Fibroblast of the conjunctiva (primary cell): ENCODE measurements around the gene ITGA11.

Experiments
- DNase-seq: peaks from one replicate; pipeline ENCODE4 v3.0.0-alpha.2; 2010; ENCODE audit warnings: low read depth

Gene ITGA11

DNA sequence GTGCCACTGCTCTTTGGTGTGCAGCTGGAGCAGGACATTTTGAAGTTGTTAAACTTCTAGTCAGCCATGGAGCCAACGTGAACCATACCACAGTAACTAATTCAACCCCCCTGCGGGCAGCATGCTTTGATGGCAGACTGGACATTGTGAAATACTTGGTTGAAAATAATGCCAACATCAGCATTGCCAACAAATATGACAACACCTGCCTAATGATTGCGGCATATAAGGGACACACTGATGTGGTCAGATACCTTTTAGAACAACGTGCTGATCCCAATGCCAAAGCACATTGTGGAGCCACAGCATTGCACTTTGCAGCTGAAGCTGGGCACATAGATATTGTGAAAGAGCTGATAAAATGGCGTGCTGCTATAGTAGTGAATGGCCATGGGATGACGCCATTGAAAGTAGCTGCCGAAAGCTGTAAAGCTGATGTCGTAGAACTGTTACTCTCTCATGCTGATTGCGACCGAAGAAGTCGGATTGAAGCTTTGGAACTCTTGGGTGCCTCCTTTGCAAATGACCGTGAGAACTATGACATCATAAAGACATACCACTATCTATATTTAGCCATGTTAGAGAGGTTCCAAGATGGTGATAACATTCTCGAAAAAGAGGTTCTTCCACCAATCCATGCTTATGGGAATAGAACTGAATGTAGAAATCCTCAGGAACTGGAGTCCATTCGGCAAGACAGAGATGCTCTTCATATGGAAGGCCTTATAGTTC is 142.2 kb downstream of the ITGA11 start:
- no peak for DNase-seq

DNA sequence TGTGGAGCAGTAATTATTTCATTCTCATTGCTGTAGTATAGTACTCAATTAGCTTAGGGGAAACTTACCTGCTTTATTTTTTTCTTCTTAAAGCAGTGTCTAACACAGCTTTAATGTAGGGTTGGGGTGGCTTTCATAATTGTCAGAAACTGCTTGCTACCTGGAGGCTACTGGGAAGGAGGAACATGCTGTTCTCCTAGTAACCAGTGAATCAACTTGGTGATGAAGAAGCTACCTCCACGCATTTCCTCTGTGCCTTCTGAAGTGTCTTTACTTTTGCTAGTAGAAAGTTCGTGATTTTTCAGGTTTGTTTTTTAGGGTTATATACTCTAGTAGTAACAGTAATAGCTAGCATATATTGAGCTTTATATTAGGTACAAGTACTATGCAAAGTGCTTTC is 142.9 kb downstream of the ITGA11 start:
- no peak for DNase-seq

DNA sequence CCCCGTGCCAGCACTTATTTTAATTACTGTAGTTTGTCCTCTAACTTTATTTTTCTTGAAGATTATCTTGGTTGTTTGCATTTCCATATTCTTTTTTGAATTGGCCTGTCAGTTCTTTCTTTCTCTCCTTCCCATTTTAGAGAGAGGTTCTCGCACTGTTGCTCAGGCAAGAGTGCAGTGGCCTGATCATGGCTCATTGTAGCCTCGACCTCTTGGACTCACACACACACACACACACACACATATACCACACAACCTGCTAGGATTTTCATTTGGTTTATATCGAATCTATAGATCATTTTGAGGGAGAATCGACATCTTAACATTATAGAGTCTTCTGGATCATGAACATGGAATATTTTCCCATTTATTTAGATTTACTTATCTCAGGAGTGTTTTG is 145.7 kb downstream of the ITGA11 start:
- DNase-seq, result no peak

DNA sequence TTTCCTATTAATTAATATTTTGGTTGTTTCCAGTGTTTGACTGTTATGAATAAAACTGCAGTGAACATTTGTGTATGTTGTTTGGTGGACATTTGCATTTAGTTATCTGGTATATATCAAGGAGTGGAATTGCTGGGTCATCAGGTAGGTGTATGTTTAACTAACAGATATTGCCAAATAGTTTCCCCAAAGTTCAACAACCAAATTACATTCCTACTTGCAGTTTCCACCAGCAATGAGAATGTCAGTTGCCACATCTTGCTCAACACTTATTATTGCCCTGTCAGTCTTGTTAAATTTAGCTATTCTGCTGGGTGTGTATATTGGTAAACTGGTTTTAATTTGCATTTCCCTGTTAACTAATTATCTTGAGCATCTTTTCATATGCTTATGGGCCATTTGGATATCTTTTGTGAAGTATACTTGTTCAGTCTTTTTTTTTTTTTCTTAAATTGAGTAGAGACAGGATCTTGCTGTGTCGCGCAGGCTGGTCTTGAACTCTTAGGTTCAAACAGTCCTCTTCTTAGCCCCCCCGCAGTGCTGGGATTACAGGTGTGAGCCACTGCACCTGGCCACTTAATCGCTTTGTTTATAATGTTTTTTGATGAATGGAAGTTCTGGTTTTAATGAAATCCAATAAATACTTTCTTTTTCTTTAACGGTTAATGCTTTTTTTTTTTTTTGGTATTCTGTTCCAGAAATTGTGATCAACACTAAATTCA is 146.5 kb downstream of the ITGA11 start:
- DNase-seq, result no peak

DNA sequence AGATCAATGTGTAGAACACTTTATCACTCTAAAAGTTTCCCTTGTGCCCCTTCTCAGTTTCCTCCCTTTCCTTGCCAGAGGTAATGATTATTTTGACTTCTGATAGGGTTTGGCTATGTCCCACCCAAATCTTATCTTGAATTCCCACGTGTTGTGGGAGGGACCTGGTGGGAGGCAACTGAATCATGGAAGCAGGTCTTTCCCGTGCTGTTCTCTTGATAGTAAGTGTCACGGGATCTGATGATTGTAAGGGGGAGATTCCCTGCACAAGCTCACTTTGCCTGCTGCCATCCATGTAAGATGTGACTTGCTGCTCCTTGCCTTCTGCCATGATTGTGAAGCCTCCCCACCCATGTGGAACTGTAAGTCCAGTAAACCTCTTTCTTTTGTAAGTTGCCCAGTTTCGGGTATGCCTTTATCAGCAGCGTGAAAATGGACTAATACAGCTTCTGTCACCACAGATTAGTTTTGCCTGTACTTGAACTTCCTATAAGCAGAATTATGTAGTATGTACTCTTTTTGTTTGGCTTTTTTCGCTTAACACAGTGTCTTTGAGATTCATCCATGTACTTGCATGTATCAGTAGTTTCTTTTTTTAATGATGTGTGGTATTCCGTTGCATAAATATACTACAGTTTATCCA is 147.2 kb downstream of the ITGA11 start:
- DNase-seq, result no peak

DNA sequence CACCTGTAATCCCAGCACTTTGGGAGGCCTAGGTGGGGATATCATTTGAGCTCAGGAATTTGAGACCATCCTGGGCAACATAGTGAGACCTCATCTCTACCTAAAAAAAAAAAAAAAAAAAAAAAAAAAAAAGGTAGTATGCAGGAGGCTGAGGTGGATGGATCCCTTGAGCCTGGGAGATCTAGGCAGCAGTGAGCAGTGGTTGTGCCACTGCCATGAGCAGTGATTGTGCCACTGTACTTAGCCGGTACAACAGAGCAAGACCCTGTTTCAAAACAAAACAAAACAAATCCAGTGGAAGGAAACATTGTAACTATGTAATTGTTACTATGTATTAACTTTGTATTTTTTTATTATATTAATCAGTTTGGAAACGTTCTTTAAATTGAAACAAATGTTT is 148.6 kb downstream of the ITGA11 start:
- DNase-seq, result no peak

DNA sequence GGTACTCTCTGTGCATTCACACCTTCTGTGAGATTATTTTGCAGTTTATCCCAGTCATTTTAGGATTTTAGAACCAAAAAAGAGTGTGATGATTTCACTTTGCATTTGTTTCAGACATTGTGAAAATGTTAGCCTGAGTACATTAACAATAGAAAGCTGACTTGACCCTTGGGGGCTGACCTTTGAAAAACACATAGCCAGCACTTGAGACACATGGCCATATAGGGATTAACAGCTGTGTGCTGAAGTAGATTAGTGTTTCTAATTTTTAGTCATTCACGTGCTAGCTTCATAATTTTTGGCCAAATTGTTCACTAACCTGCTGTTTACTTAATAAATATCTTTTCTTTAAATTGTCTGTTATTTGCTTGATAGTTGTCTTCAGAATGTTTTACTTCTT is 151.0 kb downstream of the ITGA11 start:
- DNase-seq, result no peak

DNA sequence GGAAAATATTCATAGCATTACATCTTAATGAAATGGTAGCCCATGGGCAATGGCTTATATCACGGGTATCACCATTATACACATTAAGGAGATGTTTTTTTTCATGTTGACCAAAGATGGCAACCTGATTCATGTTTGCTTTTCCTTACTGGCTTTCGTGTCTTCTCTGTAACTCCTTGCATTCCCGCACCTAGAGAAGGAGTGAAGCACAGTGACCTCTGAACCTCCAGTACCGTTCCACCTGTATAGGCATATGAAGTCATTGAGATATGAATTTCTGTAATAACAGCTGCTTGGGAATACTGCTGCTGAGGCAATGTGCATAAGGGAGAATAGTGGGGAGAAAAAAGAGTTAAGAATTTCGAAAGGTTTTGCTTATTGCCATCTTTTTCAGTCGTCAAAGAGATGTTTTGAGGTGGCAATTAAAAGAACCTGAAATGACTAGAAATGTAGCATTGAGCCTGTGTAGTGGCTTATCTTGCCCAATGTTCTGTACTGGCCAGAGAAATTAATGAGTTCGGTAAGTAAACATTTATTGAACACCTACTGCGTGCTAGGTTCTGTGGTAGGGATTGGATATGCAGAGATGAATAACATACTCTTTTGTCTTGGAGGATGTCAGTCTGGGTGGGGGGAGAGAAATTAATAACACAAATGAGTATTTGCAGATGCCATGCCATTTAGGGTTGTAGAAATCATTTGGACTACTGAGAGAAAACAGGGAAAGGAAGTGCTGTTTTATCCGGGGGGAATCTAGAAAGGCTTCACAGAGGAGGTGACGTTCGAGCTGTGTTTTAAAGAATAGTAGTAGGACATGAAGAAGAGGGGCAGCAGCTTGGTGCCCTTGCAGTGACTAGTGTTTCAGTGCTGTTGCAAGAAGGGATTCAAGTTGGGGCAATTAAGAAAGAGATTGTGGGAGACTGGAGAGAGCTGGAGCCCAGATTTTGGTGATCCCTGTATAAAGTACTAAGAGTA is 151.9 kb downstream of the ITGA11 start:
- no peak for DNase-seq

DNA sequence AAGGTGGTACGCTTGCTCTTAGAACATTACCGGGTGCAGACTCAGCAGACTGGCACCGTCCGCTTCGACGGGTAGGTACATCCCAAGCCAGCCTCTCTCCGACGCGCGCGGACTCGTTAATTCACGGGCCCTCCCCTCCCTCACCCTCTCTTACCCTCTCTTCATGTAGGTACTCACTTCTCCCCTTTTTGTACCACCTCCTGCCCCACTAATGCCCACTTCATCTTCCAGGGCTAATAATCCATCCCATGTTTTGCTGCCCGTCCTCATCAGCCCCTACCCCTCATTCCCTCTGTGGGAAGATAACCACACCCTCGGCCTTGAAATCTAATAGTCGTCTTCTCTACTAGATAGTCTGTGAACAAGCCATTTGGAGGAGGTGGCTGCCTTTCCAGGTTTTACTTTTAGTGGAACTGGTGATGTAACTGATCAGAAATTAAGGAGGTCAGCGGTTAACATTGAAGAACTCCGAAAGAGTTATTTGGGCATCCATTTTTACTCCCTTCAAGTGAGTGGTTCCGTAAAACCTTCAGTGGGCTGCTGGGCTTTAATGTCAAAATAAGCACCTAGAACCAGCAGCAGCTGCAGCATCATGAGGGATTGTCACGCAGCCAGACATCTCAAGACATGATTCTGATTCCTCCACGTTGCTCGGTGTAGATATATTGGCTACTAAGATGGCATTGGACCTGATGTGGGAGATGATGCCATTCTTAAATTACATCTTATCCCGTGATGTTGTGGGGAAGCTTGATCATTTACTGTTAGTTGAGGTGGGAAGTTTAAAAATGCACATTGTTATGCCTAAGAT is 153.2 kb downstream of the ITGA11 start:
- no peak for DNase-seq

DNA sequence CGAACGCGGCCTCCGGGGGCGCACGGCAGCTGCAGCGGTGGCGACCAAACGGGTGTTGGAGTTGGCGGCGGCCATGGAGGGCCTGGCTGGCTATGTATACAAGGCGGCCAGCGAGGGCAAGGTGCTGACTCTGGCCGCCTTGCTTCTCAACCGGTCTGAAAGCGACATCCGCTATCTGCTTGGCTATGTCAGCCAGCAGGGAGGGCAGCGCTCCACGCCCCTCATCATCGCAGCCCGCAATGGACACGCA is 153.7 kb downstream of the ITGA11 start:
- DNase-seq, result no peak

DNA sequence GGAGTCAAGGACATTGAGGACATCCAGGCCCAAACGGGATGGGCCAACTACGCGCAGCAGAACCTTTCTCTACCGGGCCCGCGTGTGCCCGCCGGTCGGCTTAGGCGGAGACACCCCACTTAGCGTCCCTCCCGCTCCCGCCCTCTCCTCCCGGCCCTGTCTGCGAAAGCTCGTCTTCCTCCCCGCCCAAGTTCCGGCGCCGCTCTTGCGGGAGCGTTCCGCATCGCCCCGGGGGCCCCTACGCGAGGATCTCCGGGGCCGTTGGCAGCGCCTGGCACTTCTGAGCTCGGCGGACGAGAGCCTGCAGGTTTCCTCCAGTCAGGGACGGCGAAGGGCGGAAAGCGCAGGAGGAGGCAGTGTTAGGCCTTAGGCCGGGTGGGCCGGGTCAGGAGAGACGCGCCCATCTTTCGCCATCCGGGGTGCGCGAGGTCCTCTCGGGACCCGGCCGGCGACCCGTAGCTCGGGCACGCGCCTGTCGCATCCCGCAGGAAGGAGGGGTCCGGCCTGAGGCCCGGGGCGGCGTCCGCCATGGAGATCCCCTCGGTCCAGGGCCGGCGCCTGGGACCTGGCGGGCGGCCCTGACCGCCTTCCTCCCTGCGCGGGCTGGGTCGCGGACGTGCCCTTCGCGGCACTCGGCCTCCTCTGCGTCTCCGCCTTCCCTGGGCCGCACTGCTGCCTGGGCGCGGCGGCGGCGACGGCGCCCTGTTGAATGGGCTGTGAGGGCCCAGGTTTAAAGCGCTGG is 154.2 kb downstream of the ITGA11 start, which contains the start of gene FEM1B:
TSS of gene FEM1B (plus strand) at position 143 of the 742 bp plus-strand sequence. CDS start 673 bp downstream, outside the sequence.
- peak; percentile 87 for DNase-seq

DNA sequence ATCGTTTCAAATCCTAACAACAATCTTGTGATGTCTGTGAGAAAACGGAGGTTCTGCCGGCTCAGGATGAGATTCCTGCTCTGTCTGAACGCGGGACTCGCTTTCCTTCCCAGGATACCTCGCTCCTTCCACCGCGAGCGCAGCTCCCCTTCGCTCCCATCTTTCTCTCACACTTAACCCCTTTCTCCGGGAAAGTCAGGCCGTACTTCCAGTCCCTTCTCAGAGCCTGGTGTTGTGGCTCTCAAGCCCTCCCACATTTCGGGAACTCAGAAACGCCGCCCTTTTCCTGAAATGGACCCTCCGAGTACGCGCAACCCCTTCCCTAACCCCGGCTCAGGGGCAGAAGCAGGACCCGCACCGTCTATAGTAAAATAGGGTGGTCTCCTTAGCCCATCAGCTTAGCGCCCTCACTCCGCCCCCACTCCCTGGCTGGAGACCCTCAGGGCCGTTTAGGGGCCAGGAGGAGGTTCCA is 154.8 kb downstream of the ITGA11 start:
- no peak for DNase-seq

DNA sequence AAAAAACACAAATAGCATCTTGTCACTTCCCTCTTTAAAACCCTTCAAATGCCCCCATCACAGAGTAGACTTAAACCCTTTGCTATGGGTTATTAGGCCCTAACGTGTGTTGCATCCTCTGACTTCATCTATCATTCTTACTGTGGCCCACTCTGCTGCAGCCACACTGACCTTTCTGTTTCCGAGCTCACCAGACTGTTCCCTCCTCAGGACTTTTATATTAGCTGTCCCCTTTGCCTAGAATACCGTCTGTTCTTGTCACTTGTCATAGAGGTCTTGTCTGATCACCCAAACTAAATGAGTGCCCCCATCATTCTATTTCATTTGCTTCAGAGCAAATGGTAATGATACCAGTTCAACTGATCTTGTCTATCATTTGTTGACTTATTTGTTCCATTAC is 155.3 kb downstream of the ITGA11 start:
- DNase-seq, result no peak

DNA sequence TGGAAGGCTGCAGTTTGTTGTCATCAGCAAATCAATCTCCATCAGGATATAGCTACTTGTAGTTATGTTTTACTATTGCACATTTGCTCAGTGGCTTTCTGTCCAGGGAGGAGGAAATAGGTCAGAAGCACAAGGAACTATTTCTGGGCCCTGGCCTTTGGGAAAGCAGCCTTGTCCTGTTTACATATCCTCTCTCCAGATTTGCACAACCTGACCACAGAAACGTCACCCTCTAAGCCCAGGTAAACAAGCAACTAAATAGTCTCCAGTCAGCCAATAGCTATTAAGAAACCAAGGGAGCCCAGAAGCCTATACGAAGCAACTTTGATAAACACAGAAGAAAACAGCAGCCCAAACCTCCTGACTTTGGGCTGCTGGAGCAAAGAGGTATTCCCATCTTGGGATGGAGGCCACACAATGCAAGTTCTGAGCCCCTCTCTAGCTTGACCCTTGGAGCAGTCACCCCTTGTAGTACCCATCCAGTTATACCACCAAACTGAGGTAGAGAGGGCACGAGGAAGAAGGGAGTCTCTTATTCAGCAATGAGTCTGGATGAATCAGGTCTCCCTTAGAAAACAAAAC is 156.7 kb downstream of the ITGA11 start:
- no peak for DNase-seq

DNA sequence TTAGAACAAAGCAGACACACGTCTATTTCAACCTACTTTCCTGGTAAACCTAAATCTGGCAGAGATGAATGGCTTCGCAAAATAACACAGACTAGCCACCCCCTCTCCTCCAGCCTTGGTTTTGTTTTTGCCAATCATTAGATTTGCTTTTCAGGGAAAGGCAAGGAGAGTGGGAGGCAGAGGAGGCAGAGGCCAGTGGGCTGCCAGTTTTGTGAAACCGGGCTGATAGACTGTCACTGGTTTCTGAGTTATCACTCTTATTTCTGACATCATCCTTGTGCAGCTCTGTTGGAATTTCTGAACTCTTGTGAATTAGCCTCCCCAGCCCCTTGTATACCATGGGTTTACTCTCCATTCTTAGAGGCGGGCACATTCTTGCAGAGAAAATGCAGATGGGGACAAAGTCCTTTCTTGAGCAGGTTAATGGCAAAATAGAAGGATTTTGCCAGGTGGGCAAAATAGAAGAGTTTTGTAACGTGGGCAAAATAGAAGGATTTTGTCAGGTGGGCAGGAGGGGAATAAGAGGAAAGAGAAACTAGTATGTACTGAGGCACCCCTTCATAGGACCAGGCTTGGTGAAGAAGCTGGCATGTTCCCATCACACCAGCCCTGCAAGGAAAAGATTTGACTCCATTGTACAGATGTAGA is 157.6 kb downstream of the ITGA11 start:
- no peak for DNase-seq

DNA sequence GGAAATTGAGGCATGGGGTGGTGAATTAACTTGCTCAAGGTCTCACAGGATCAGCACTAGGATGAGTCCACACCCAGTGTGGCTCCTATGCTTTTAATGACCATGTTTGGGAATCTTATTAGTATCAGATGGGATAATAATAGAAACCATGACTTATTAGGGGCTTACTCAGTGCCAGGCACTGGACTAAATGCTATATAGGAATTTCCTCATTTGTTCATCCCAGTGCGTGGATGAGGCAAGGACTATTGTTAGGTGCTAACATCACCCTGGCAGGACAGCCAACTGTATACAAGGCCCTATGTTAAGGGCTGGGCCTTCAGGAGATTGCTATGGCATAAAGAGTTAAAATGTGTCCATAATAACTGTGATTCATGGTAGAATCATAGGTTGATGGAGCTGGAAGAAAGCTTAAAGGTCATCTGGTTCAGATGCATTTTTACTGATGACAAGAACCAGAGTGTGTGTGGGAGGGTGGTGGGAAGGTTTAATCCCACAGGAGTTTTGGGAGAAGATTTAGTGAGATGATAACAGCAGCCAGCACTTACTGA is 159.2 kb downstream of the ITGA11 start:
- no peak for DNase-seq

DNA sequence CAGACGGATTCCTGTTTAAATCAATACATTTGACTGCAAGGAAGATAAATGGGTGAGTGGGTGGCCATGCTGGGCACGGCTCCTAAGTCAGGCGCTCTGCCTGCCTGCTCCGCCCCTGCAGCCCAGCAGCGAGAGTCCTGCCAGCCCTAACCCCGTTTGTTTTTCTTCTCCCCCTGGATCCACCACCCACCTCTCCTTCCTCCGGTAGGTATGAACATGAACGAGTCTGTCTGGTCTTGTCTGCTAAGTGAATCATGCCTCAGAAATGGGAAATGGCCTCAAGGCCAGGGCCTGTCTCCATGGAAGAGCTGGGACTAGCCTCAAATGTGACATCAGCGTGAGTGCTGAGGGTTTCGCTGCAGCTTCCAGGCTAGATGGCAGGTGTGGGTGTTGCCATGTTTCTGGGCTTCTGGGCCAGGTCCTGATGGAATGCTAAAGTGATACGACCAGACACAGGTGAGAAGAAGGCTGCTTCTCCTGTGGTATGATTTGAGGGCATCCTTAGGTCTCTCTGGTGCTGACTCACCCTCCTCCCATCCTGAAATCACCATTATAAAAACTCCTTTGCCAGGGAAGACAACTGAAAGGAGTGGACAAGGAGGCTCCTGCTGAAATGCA is 160.0 kb downstream of the ITGA11 start:
- no peak for DNase-seq

DNA sequence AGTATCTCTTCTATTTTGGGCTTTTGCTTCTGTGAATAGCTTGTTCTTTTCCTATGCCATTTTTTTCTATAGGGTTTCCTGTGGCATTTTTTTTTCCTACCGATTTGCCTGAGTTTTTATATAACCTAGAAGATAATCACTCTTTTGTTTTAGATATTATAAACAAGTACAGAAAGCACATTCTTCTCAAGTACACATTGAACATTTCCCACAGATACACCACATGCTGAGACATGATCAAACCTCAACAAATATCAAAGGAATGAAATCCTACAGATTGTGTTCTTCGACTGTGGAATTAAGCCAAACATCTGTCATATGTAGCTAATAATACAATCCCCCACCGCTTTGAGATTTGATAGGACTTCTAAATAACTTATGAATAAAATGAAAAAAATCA is 163.6 kb downstream of the ITGA11 start:
- no peak for DNase-seq

DNA sequence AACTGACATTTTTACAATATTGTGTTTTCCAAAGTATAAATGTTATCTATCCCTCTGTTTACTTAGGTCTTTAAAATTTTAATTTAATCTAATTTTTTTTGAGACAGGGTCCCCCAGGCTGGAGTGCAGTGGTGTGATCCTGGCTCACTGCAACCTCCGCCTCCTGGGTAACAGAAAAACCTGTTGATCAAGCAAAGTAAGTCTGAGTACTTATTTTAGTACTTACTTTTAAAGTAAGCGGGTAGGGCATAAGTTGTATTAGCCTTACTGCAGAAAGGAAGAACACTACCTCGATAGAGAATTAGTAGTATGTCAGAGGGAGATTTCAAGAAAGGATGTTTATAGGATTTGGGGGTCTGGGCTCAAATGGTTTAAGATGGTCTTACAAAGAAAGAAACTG is 166.3 kb downstream of the ITGA11 start:
- DNase-seq, result no peak
